ENCODE data around the gene BSN. TPM values are rescaled to one million over a fixed set of nuclear protein-coding genes. Genes with fewer than 3 reads are reported as not detected.

Gene BSN
- total RNA-seq, 1 donor from 2014 or later = 4.0 TPM

GRCh38 chr3:49644684-49645083 lies 90.4 kb downstream of the BSN start:
- Mint-ChIP-seq H3K27me3 (no peaks in the 10 kb centered on the region), H3K4me3 (no peak overlapping the region), H3K4me1 (ENCODE audit: unreplicated experiment) (no peaks in the 10 kb centered on the region), H3K36me3 (no peaks in the 10 kb centered on the region), H3K27ac (peak overlapping the region; percentile 56), H3K9me3 (no peaks in the 10 kb centered on the region)
- DNase-seq (ENCODE audit: extremely low spot score, unreplicated experiment) = no peak
- TF ChIP-seq CTCF (conservative IDR thresholded peaks at IDR 0.05) = no peak

GRCh38 chr3:49646236-49646635 lies 92.0 kb downstream of the BSN start:
- TF ChIP-seq CTCF (conservative IDR thresholded peaks at IDR 0.05) = no peak
- H3K27me3 Mint-ChIP-seq = no peaks in the 10 kb centered on the region
- no peaks in the 10 kb centered on the region for H3K36me3 Mint-ChIP-seq
- H3K9me3 Mint-ChIP-seq = no peaks in the 10 kb centered on the region
- no peak for DNase-seq (ENCODE audit: extremely low spot score, unreplicated experiment)
- peaks cover 5% of the 10 kb centered on the region for H3K4me1 Mint-ChIP-seq (ENCODE audit: unreplicated experiment)
- no peak overlapping the region for H3K4me3 Mint-ChIP-seq
- H3K27ac Mint-ChIP-seq = no peak overlapping the region

GRCh38 chr3:49647741-49648140 lies 93.5 kb downstream of the BSN start:
- H3K27ac Mint-ChIP-seq = peak overlapping the region; percentile 57
- no peak overlapping the region for H3K4me3 Mint-ChIP-seq
- DNase-seq (ENCODE audit: extremely low spot score, unreplicated experiment) = no peak
- no peaks in the 10 kb centered on the region for H3K27me3 Mint-ChIP-seq
- no peak for TF ChIP-seq CTCF (conservative IDR thresholded peaks at IDR 0.05)
- H3K36me3 Mint-ChIP-seq = no peaks in the 10 kb centered on the region
- peaks cover 5% of the 10 kb centered on the region for H3K4me1 Mint-ChIP-seq (ENCODE audit: unreplicated experiment)
- H3K9me3 Mint-ChIP-seq = no peaks in the 10 kb centered on the region

- no peak overlapping the region for H3K4me3 Mint-ChIP-seq
- H3K27ac Mint-ChIP-seq = peak overlapping the region; percentile 57
- no peaks in the 10 kb centered on the region for H3K9me3 Mint-ChIP-seq
- no peak for TF ChIP-seq CTCF (conservative IDR thresholded peaks at IDR 0.05)
- DNase-seq (ENCODE audit: extremely low spot score, unreplicated experiment) = no peak
- no peaks in the 10 kb centered on the region for H3K36me3 Mint-ChIP-seq
- peaks cover 5% of the 10 kb centered on the region for H3K4me1 Mint-ChIP-seq (ENCODE audit: unreplicated experiment)
- no peaks in the 10 kb centered on the region for H3K27me3 Mint-ChIP-seq
These were observed 94.2 kb downstream of the BSN start for GRCh38 chr3:49648354-49649019.

GRCh38 chr3:49649576-49649975 lies 95.3 kb downstream of the BSN start:
- Mint-ChIP-seq H3K4me1 (ENCODE audit: unreplicated experiment) (peaks cover 5% of the 10 kb centered on the region), H3K9me3 (no peaks in the 10 kb centered on the region), H3K27ac (no peak overlapping the region), H3K4me3 (no peak overlapping the region), H3K27me3 (no peaks in the 10 kb centered on the region), H3K36me3 (no peaks in the 10 kb centered on the region)
- TF ChIP-seq CTCF (conservative IDR thresholded peaks at IDR 0.05) = no peak
- no peak for DNase-seq (ENCODE audit: extremely low spot score, unreplicated experiment)

Measured in type B pancreatic cell (in vitro differentiated cells).